Naive thymus-derived CD4-positive, alpha-beta T cell (primary cell): ENCODE data around the gene SEL1L3. TPM values are rescaled to one million over a fixed set of nuclear protein-coding genes. Genes with fewer than 3 reads are reported as not detected.

Source experiments
- ATAC-seq: fragments of 150-1000 bp; cut with Tn5 transposase; 2 replicates; pipeline ENCODE4 v1.10.0; 2021; ENCODE audit warnings: mild to moderate bottlenecking, moderate library complexity
- CTCF ChIA-PET: fragments of 350-600 bp; sonication (Branson Sonifier 250); formaldehyde crosslinking; loops from one replicate; lab custom pipeline; 2021; ENCODE audit warnings: antibody characterized with exemption; lab: Charles Lee
- POLR2A ChIA-PET: fragments of 350-600 bp; sonication (Branson Sonifier 250); formaldehyde crosslinking; loops from one replicate; lab custom pipeline; 2021; ENCODE audit warnings: antibody characterized with exemption, inconsistent platforms; lab: Charles Lee
- DNase-seq, 9 donors: peaks; one replicate each; pipeline versions ENCODE4 v3.0.0 to v3.0.0-alpha.2; 2020 to 2022; ENCODE audit warnings: mixed read lengths in 1 of 9
- H3K27ac ChIP-seq: one replicate; pipeline ENCODE4 v1.7.0; 2013; ENCODE audit warnings: mild to moderate bottlenecking, low read depth, low read length, moderate library complexity
- H3K27me3 ChIP-seq, 2 donors: one replicate each; pipeline ENCODE4 v1.7.0; 2013; ENCODE audit warnings: low read length in 2 of 2, mild to moderate bottlenecking in 2 of 2, moderate library complexity in 2 of 2; ENCODE audit not compliant: control insufficient read depth in 2 of 2, insufficient read depth in 2 of 2
- H3K36me3 ChIP-seq, 3 experiments: 1 replicate in 2 of 3; 2 replicates in 1 of 3; pipeline ENCODE4 v1.7.0; 2013; ENCODE audit warnings: low read length in 3 of 3, mild to moderate bottlenecking in 3 of 3, moderate library complexity in 1 of 3; ENCODE audit not compliant: insufficient read depth in 3 of 3, control insufficient read depth in 2 of 3
- H3K4me1 ChIP-seq, 2 donors: one replicate each; pipeline ENCODE4 v1.7.0; 2013; ENCODE audit warnings: low read length in 2 of 2, mild to moderate bottlenecking in 2 of 2, moderate library complexity in 1 of 2; ENCODE audit not compliant: control insufficient read depth in 2 of 2, insufficient read depth in 2 of 2
- H3K4me3 ChIP-seq: 2 replicates; pipeline ENCODE4 v1.7.0; 2013; ENCODE audit warnings: mild to moderate bottlenecking, low read length
- H3K9me3 ChIP-seq, 3 experiments: 1 replicate in 2 of 3; 2 replicates in 1 of 3; pipeline ENCODE4 v1.7.0; 2013; ENCODE audit warnings: low read length in 3 of 3; ENCODE audit not compliant: control insufficient read depth in 2 of 3
- H3K27ac Mint-ChIP-seq, 9 donors: one replicate each; pipeline ENCODE4 v1.8.0; 2020 to 2022; ENCODE audit warnings: mixed read lengths in 9 of 9, mild to moderate bottlenecking in 8 of 9, moderate library complexity in 5 of 9, inconsistent platforms in 2 of 9
- H3K27me3 Mint-ChIP-seq, 5 donors: one replicate each; pipeline ENCODE4 v1.8.0; 2021 to 2022; ENCODE audit warnings: mixed read lengths in 5 of 5, mild to moderate bottlenecking in 1 of 5
- H3K36me3 Mint-ChIP-seq, 5 donors: one replicate each; pipeline ENCODE4 v1.8.0; 2020 to 2022; ENCODE audit warnings: mixed read lengths in 5 of 5, mild to moderate bottlenecking in 3 of 5, inconsistent platforms in 1 of 5
- H3K4me1 Mint-ChIP-seq, 7 donors: one replicate each; pipeline ENCODE4 v1.8.0; 2020 to 2022; ENCODE audit warnings: mixed read lengths in 7 of 7, mild to moderate bottlenecking in 3 of 7, inconsistent platforms in 1 of 7
- H3K4me3 Mint-ChIP-seq, 10 donors: one replicate each; pipeline ENCODE4 v1.8.0; 2020 to 2022; ENCODE audit warnings: mild to moderate bottlenecking in 10 of 10, mixed read lengths in 10 of 10, moderate library complexity in 6 of 10, inconsistent platforms in 2 of 10
- H3K9me3 Mint-ChIP-seq, 11 donors: one replicate each; pipeline ENCODE4 v1.8.0; 2020 to 2022; ENCODE audit warnings: mixed read lengths in 11 of 11, mild to moderate bottlenecking in 4 of 11, inconsistent platforms in 1 of 11, moderate library complexity in 1 of 11
- intact Hi-C, 2 donors: fragments of 100-400 bp; cut with micrococcal nuclease; formaldehyde crosslinking; loops; one replicate each; pipeline ENCODE4 v1.15.1; 2023
- polyA plus RNA-seq, 2 donors: library from polyadenylated mRNA; unstranded; fragments of 300-500 nt; fragmentation: Illumina TruSeq; gene quantifications; one replicate each; pipeline ENCODE4 v1.2.3, GENCODE V29; 2021
- total RNA-seq, 6 experiments: library from RNA in 5 of 6; stranded (reverse) in 5 of 6; gene quantifications; 1 replicate in 5 of 6; 2 replicates in 1 of 6; pipeline ENCODE4 v1.2.3 and lab custom pipeline; 2021 to 2026

Gene SEL1L3
- total and polyA plus RNA-seq, 7 experiments from 2014 or later: 15.9 to 55.8 (median 42.3) TPM

GRCh38 chr4:25749150-25749794, 113.5 kb downstream of the SEL1L3 start:
- no peaks in the 10 kb centered on the region for H3K9me3 ChIP-seq
- POLR2A ChIA-PET: no interaction called here
- H3K4me1 ChIP-seq: no peaks in the 10 kb centered on the region
- H3K27me3 ChIP-seq: no peaks in the 10 kb centered on the region
- CTCF ChIA-PET: no interaction called here
- H3K27ac ChIP-seq: no peak overlapping the region
- Mint-ChIP-seq H3K4me3 (no peak overlapping the region), H3K4me1 (no peaks in the 10 kb centered on the region), H3K9me3 (no peaks in the 10 kb centered on the region), H3K36me3 (peaks cover 0 to 46% (median 13%) of the 10 kb centered on the region in 5 donors), H3K27me3 (no peaks in the 10 kb centered on the region), H3K27ac (peak overlapping the region in 1 of 9 donors; percentile 21)
- H3K4me3 ChIP-seq: no peak overlapping the region
- H3K36me3 ChIP-seq: peaks cover 0 to 4% (median 0%) of the 10 kb centered on the region in 3 experiments
- ATAC-seq (no peak), DNase-seq (no peak)
- intact Hi-C loops: no loop called here

GRCh38 chr4:25743971-25744370, 118.8 kb downstream of the SEL1L3 start:
- Mint-ChIP-seq H3K36me3 (peaks cover 0 to 25% (median 16%) of the 10 kb centered on the region in 5 donors), H3K4me1 (no peaks in the 10 kb centered on the region), H3K9me3 (peaks cover 0 to 5% (median 0%) of the 10 kb centered on the region in 11 donors), H3K27me3 (no peaks in the 10 kb centered on the region), H3K4me3 (no peak overlapping the region), H3K27ac (no peak overlapping the region)
- Histone ChIP-seq H3K4me3 (no peak overlapping the region), H3K4me1 (no peaks in the 10 kb centered on the region), H3K9me3 (no peaks in the 10 kb centered on the region), H3K36me3 (no peaks in the 10 kb centered on the region), H3K27ac (no peak overlapping the region), H3K27me3 (no peaks in the 10 kb centered on the region)
- DNase-seq (no peak), ATAC-seq (no peak)
- intact Hi-C loops: no loop called here
- CTCF ChIA-PET: interaction anchor here (0.6 kb wide), 1 partner anchor 369 kb away, joined by 3 read pairs; no protein-coding TSS in a partner anchor
- POLR2A ChIA-PET: no interaction called here

- Histone ChIP-seq H3K4me3 (no peak overlapping the region), H3K27ac (no peak overlapping the region), H3K4me1 (no peaks in the 10 kb centered on the region), H3K27me3 (no peaks in the 10 kb centered on the region), H3K9me3 (no peaks in the 10 kb centered on the region), H3K36me3 (no peaks in the 10 kb centered on the region)
- no peaks in the 10 kb centered on the region for H3K4me1 Mint-ChIP-seq
- POLR2A ChIA-PET: no interaction called here
- peak overlapping the region in 1 of 9 donors; percentile 51 for H3K27ac Mint-ChIP-seq
- CTCF ChIA-PET: no interaction called here
- peaks cover 0 to 6% (median 0%) of the 10 kb centered on the region in 5 donors for H3K27me3 Mint-ChIP-seq
- DNase-seq (no peak), ATAC-seq (no peak)
- no peak overlapping the region for H3K4me3 Mint-ChIP-seq
- intact Hi-C loops: no loop called here
- peaks cover 0 to 4% (median 0%) of the 10 kb centered on the region in 11 donors for H3K9me3 Mint-ChIP-seq
- H3K36me3 Mint-ChIP-seq: peaks cover 0 to 6% (median 0%) of the 10 kb centered on the region in 5 donors
These were observed 133.2 kb downstream of the SEL1L3 start for GRCh38 chr4:25729564-25729963.

GRCh38 chr4:25728886-25729285, 133.9 kb downstream of the SEL1L3 start:
- peaks cover 0 to 6% (median 0%) of the 10 kb centered on the region in 5 donors for H3K36me3 Mint-ChIP-seq

DNA sequence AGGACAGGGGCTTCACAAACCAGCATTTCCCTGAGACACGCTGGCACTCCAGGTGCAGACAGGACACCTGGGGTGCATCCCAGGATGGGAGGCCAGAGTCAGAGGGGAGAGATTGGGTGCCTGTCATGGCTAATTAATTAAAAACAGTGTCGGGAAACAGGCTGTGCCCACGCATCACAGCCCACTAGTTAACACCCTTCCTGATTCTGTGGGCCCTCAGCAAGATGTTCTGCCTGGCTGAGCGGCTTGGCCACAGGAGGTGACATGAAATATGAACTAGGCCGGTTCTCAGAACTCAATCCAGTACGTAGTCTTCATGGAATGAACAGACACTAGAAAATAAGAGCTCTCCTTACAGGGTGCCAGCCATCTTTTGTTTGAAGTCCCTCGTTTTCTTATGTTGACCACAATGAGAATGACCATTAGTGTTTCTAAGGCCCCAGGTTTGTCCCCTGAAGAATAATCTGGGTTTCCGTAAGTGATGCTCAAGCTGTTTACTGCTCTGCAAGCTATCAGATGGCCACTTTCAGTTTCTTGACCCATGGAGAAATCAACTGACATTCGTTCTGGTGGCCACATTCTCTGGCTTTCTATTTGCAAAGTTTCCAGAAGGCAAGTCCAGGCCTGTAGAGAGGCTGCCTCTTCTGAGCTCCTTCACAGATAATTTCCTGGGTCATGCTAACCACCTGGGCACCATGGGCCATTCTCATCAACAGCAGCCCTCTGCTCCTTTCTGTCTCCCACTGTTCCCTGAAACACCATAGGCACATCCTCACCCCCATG, 134.9 kb downstream of the SEL1L3 start:
- CTCF ChIA-PET: no interaction called here

More at GRCh38 chr4:25728886-25729285, 133.9 kb downstream of the SEL1L3 start:
- CTCF ChIA-PET: no interaction called here
- intact Hi-C loops: no loop called here
- Mint-ChIP-seq H3K9me3 (peaks cover 0 to 4% (median 0%) of the 10 kb centered on the region in 11 donors), H3K27me3 (no peaks in the 10 kb centered on the region), H3K4me3 (no peak overlapping the region), H3K27ac (no peak overlapping the region), H3K4me1 (no peaks in the 10 kb centered on the region)
- POLR2A ChIA-PET: no interaction called here
- H3K4me1 ChIP-seq: no peaks in the 10 kb centered on the region
- H3K27ac ChIP-seq: no peak overlapping the region
- no peaks in the 10 kb centered on the region for H3K27me3 ChIP-seq
- no peaks in the 10 kb centered on the region for H3K9me3 ChIP-seq
- no peak overlapping the region for H3K4me3 ChIP-seq
- DNase-seq: no peak
- ATAC-seq: no peak
- no peaks in the 10 kb centered on the region for H3K36me3 ChIP-seq

DNA sequence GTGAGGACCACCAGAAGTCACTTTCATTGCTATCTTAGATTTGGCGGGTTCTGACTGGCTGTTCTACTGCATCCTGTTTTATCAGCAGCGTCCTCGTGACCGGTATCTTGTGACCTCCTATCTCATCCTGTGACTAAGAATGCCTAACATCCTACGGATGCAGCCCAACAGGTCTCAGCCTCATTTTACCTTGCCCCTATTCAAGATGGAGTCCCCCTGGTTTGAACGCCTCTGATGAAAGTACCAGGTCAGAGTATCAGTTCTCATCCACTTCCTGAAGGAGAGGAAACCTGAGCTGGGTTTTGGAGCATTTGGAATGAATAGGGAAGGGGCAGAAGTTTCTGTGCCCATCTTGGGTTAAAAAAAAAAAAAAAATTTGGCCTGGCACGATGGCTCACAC, 136.9 kb downstream of the SEL1L3 start:
- ATAC-seq (no peak), DNase-seq (no peak)
- Mint-ChIP-seq H3K36me3 (peaks cover 0 to 6% (median 0%) of the 10 kb centered on the region in 5 donors), H3K27me3 (no peaks in the 10 kb centered on the region), H3K4me1 (no peaks in the 10 kb centered on the region), H3K9me3 (peaks cover 0 to 4% (median 0%) of the 10 kb centered on the region in 11 donors), H3K27ac (no peak overlapping the region), H3K4me3 (no peak overlapping the region)
- Histone ChIP-seq H3K36me3 (no peaks in the 10 kb centered on the region), H3K9me3 (no peaks in the 10 kb centered on the region), H3K4me1 (no peaks in the 10 kb centered on the region), H3K4me3 (no peak overlapping the region), H3K27me3 (no peaks in the 10 kb centered on the region), H3K27ac (no peak overlapping the region)
- ChIA-PET CTCF (no interaction called here), POLR2A (no interaction called here)
- intact Hi-C loops: no loop called here

More for the DNA sequence above, 134.9 kb downstream of the SEL1L3 start:
- H3K9me3 Mint-ChIP-seq: peaks cover 0 to 4% (median 0%) of the 10 kb centered on the region in 11 donors
- POLR2A ChIA-PET: no interaction called here
- ATAC-seq: no peak
- H3K4me1 Mint-ChIP-seq: no peaks in the 10 kb centered on the region
- H3K36me3 Mint-ChIP-seq: peaks cover 0 to 6% (median 0%) of the 10 kb centered on the region in 5 donors
- no peak overlapping the region for H3K4me3 Mint-ChIP-seq
- H3K27ac ChIP-seq: no peak overlapping the region
- no peaks in the 10 kb centered on the region for H3K27me3 ChIP-seq
- H3K27ac Mint-ChIP-seq: no peak overlapping the region
- no peak for DNase-seq
- H3K36me3 ChIP-seq: no peaks in the 10 kb centered on the region
- no peaks in the 10 kb centered on the region for H3K27me3 Mint-ChIP-seq
- no peak overlapping the region for H3K4me3 ChIP-seq
- H3K4me1 ChIP-seq: no peaks in the 10 kb centered on the region
- no peaks in the 10 kb centered on the region for H3K9me3 ChIP-seq
- intact Hi-C loops: no loop called here
